ENCODE results near the gene TEKTIP1.

TEKTIP1 gene

GRCh38 chr19:3520166-3521103 is 18.5 kb upstream of the TEKTIP1 start:
- FAIRE-seq (no peak), DNase-seq (ENCODE audit: insufficient read length, low spot score) (no peak)
- TF ChIP-seq CTCF (IDR thresholded peaks at IDR 0.05; ENCODE audit: insufficient read depth, missing control alignments): no peak

GRCh38 chr19:3521104-3521445 is 17.9 kb upstream of the TEKTIP1 start:
- no peak for FAIRE-seq
- no peak for DNase-seq (ENCODE audit: insufficient read length, low spot score)
- no peak for TF ChIP-seq CTCF (IDR thresholded peaks at IDR 0.05; ENCODE audit: insufficient read depth, missing control alignments)

- no peak for DNase-seq (ENCODE audit: insufficient read length, low spot score)
- TF ChIP-seq CTCF (IDR thresholded peaks at IDR 0.05; ENCODE audit: insufficient read depth, missing control alignments): no peak
- FAIRE-seq: no peak
These were observed 16.3 kb upstream of the TEKTIP1 start for GRCh38 chr19:3522421-3523360.

- DNase-seq (ENCODE audit: insufficient read length, low spot score) (no peak), FAIRE-seq (no peak)
- TF ChIP-seq CTCF (IDR thresholded peaks at IDR 0.05; ENCODE audit: insufficient read depth, missing control alignments): no peak
These were observed 15.5 kb upstream of the TEKTIP1 start for GRCh38 chr19:3523361-3524077.

GRCh38 chr19:3524078-3524842 is 14.7 kb upstream of the TEKTIP1 start:
- TF ChIP-seq CTCF (IDR thresholded peaks at IDR 0.05; ENCODE audit: insufficient read depth, missing control alignments): no peak
- FAIRE-seq (no peak), DNase-seq (ENCODE audit: insufficient read length, low spot score) (no peak)

GRCh38 chr19:3524904-3525451 is 14.0 kb upstream of the TEKTIP1 start:
- DNase-seq (ENCODE audit: insufficient read length, low spot score) (no peak), FAIRE-seq (no peak)
- TF ChIP-seq CTCF (IDR thresholded peaks at IDR 0.05; ENCODE audit: insufficient read depth, missing control alignments): no peak
